Measurements from ENCODE around the gene RNF227.

RNF227 gene

DNA sequence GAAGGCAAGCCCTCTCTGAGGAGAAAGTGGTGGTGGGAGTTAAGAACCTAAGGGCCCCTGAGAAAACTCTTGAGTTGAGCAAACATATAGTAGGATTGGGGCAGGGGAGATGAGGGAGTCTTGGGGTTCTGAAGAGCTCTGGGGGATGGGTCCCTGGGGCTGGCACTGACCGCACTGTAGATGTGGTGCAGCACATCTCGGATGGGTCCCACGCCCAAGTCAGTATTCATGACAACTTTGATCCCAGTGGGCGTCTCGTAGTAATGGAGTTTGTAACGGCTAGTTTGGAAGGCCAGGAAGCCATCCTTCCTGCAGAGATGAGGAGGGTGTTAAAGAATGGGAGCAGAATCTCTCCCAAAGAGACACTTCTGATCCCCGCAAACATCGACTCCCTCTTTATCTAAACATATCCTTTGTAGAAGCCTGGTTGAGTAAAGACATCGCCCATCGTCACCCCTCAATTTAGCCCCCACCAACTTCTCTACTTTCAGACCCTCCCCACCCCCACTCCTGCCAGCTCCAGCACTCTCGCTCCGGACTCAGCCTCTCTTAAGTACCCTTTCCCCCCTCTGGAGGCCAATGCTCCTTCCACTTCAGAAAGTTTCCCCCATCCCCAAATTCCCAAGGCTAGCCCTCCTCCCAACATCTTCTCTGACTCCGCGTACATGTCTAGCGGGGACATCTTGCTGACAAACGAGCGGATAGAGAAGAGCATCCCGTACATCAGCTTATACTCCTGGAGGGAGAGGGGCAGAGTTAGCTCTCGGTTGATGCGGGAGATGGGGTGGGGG, 14.9 kb upstream of the RNF227 start:
- Histone ChIP-seq H4K91ac (ENCODE audit: low read depth, low read length, poor library complexity) (no peak overlapping the region), H3K27ac (replicated peaks; ENCODE audit: low read length) (no peak overlapping the region), H2AK5ac (ENCODE audit: low read depth, low read length) (no peak overlapping the region), H2BK12ac (ENCODE audit: low read length) (no peak overlapping the region), H3K4me2 (ENCODE audit: insufficient read depth, low read length, poor library complexity, severe bottlenecking) (peak overlapping the region; percentile 81), H4K8ac (ENCODE audit: low read depth, low read length) (no peak overlapping the region), H2BK15ac (ENCODE audit: low read length) (no peak overlapping the region), H3K79me1 (ENCODE audit: low read depth, low read length) (peaks cover 2% of the 10 kb centered on the region), H3K4me1 (ENCODE audit: control insufficient read depth in 2 of 2, insufficient read depth in 1 of 2, low read depth in 1 of 2, low read length in 2 of 2) (peaks cover 13 to 15% of the 10 kb centered on the region in 2 donors), H3K18ac (ENCODE audit: low read length) (no peak overlapping the region), H3K4ac (ENCODE audit: low read length) (no peak overlapping the region), H3K36me3 (replicated peaks in 1 of 2; ENCODE audit: control insufficient read depth in 2 of 2, insufficient read depth in 2 of 2, low read length in 2 of 2) (peaks cover 4 to 24% of the 10 kb centered on the region in 2 donors), H3K27me3 (ENCODE audit: control insufficient read depth in 3 of 3, insufficient read depth in 3 of 3, low read depth in 1 of 3, low read length in 3 of 3) (peaks cover 0 to 16% (median 0%) of the 10 kb centered on the region in 3 experiments), H3K14ac (ENCODE audit: low read length) (no peak overlapping the region), H2BK5ac (ENCODE audit: low read length) (no peak overlapping the region), H3K9me3 (replicated peaks in 1 of 2; ENCODE audit: control insufficient read depth in 2 of 2, insufficient read depth in 1 of 2, low read depth in 1 of 2, low read length in 2 of 2) (no peaks in the 10 kb centered on the region), H2BK120ac (ENCODE audit: low read depth, low read length) (no peak overlapping the region), H3K4me3 (ENCODE audit: low read length in 2 of 2) (peak overlapping the region; percentile 88 to 90), H3K23ac (ENCODE audit: low read depth, low read length, poor library complexity) (no peak overlapping the region), H2AFZ (ENCODE audit: low read length) (peak overlapping the region; percentile 95), H3K9ac (ENCODE audit: low read depth, low read length, poor library complexity) (peak overlapping the region; percentile 85)
- no peak for DNase-seq (ENCODE audit: low spot score)
- no CpG with 5 or more reads among the region's 20 CpGs for WGBS, 2 donors (ENCODE audit: extremely low coverage in 2 of 2, insufficient read length in 2 of 2, insufficient replicate concordance in 1 of 2)

DNA sequence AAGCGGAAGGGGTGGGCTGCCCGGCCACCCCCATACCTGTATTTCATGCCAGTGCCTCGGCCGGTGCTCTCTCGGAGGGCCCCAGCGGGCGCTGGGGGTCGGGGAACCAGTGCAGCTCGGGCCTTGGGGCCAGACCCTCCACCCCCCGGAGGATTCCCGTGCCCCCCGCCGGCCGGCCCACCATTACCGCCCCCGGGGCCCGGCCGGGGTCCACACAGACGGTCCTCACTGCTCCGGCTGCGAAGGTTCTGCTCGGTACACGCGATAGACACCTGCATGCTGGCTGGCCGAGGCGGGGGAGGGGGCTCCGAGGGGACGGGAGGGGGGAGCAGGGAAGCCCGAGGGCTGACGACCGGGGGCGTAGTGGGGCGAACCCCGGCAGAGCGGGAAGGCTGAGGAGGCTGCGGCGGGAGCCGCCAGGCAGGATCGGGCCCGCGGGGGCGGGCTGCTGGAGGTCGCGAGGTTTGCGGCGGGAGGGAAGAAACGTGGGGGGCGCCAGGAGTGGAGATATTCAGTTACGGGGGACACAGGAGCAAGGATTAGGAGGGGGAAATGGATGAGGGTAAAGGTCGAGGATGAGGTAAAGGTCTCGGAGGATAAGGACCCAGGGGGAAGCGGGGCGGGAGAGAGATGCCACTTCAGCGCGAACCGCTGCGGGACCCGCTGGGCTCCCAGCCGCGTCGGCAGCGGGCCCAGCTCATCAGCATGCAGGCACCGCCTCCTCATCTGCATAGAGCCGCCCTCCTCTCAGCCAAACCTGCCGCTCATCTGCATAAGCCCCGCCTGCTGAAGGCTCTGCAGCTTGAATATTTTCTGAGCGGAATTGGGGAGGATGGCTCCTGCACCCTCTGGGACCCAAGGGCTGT, 13.3 kb upstream of the RNF227 start, which contains the start of gene KCNAB3:
Gene KCNAB3, minus strand, starts transcription at position 699 of the 866 bp plus-strand sequence. Its CDS starts 421 bp downstream, at position 278.
- H3K23ac ChIP-seq (ENCODE audit: low read depth, low read length, poor library complexity): peak within 1 kb of the TSS; percentile 25
- peak within 1 kb of the TSS; percentile 84 for H3K18ac ChIP-seq (ENCODE audit: low read length)
- peak; percentile 69 for DNase-seq (ENCODE audit: low spot score)
- peaks cover 2% of the 10 kb centered on the region for H3K79me1 ChIP-seq (ENCODE audit: low read depth, low read length)
- H3K27ac ChIP-seq (replicated peaks; ENCODE audit: low read length): no peak within 1 kb of the TSS
- no peaks in the 10 kb centered on the region for H3K9me3 ChIP-seq (replicated peaks in 1 of 2; ENCODE audit: control insufficient read depth in 2 of 2, insufficient read depth in 1 of 2, low read depth in 1 of 2, low read length in 2 of 2)
- no peak within 1 kb of the TSS for H3K4ac ChIP-seq (ENCODE audit: low read length)
- H4K8ac ChIP-seq (ENCODE audit: low read depth, low read length): no peak within 1 kb of the TSS
- peak within 1 kb of the TSS; percentile 38 for H3K9ac ChIP-seq (ENCODE audit: low read depth, low read length, poor library complexity)
- H3K27me3 ChIP-seq (ENCODE audit: control insufficient read depth in 3 of 3, insufficient read depth in 3 of 3, low read depth in 1 of 3, low read length in 3 of 3): peaks cover 0 to 18% (median 0%) of the 10 kb centered on the region in 3 experiments
- peaks cover 13 to 15% of the 10 kb centered on the region in 2 donors for H3K4me1 ChIP-seq (ENCODE audit: control insufficient read depth in 2 of 2, insufficient read depth in 1 of 2, low read depth in 1 of 2, low read length in 2 of 2)
- no peak within 1 kb of the TSS for H4K91ac ChIP-seq (ENCODE audit: low read depth, low read length, poor library complexity)
- peak within 1 kb of the TSS; percentile 41 for H2AK5ac ChIP-seq (ENCODE audit: low read depth, low read length)
- no CpG with 5 or more reads among the region's 67 CpGs for WGBS, 2 donors (ENCODE audit: extremely low coverage in 2 of 2, insufficient read length in 2 of 2, insufficient replicate concordance in 1 of 2)
- H3K4me3 ChIP-seq (ENCODE audit: low read length in 2 of 2): peak within 1 kb of the TSS; percentile 78 to 90
- H2BK120ac ChIP-seq (ENCODE audit: low read depth, low read length): no peak within 1 kb of the TSS
- no peak within 1 kb of the TSS for H2BK15ac ChIP-seq (ENCODE audit: low read length)
- H3K14ac ChIP-seq (ENCODE audit: low read length): no peak within 1 kb of the TSS
- no peak within 1 kb of the TSS for H2BK12ac ChIP-seq (ENCODE audit: low read length)
- H2BK5ac ChIP-seq (ENCODE audit: low read length): no peak within 1 kb of the TSS
- peaks cover 0 to 10% of the 10 kb centered on the region in 2 donors for H3K36me3 ChIP-seq (replicated peaks in 1 of 2; ENCODE audit: control insufficient read depth in 2 of 2, insufficient read depth in 2 of 2, low read length in 2 of 2)
- peak within 1 kb of the TSS; percentile 78 for H3K4me2 ChIP-seq (ENCODE audit: insufficient read depth, low read length, poor library complexity, severe bottlenecking)
- no peak within 1 kb of the TSS for H2AFZ ChIP-seq (ENCODE audit: low read length)

DNA sequence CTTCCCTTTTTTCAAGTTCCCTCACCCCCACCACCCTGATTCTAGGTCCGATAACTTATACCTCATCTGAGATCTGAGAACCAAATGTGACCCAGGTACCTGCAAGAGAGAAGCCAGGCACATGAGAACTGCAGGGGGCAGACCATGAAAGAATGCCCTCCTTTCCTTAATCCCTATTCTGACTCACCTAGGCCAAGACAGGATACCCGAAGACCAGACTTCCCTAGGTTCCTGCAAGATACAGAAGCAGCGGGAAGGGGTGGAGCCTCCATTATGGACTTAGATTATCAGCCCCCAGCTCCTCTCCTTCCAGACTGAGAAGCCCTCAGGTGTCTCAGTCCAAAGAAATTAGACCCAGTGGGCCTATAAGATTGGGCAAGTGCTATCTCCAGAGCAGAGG, 11.5 kb upstream of the RNF227 start:
- H3K18ac ChIP-seq (ENCODE audit: low read length): no peak overlapping the region
- H3K27ac ChIP-seq (replicated peaks; ENCODE audit: low read length): no peak overlapping the region
- H2BK120ac ChIP-seq (ENCODE audit: low read depth, low read length): no peak overlapping the region
- peaks cover 0 to 4% of the 10 kb centered on the region in 2 donors for H3K36me3 ChIP-seq (replicated peaks in 1 of 2; ENCODE audit: control insufficient read depth in 2 of 2, insufficient read depth in 2 of 2, low read length in 2 of 2)
- H3K4me3 ChIP-seq (ENCODE audit: low read length in 2 of 2): no peak overlapping the region
- no peak overlapping the region for H3K23ac ChIP-seq (ENCODE audit: low read depth, low read length, poor library complexity)
- H3K4ac ChIP-seq (ENCODE audit: low read length): no peak overlapping the region
- H4K91ac ChIP-seq (ENCODE audit: low read depth, low read length, poor library complexity): no peak overlapping the region
- H2AFZ ChIP-seq (ENCODE audit: low read length): no peak overlapping the region
- H2BK12ac ChIP-seq (ENCODE audit: low read length): no peak overlapping the region
- H3K79me1 ChIP-seq (ENCODE audit: low read depth, low read length): peaks cover 2% of the 10 kb centered on the region
- H4K8ac ChIP-seq (ENCODE audit: low read depth, low read length): no peak overlapping the region
- no peak overlapping the region for H3K9ac ChIP-seq (ENCODE audit: low read depth, low read length, poor library complexity)
- WGBS, 2 donors (ENCODE audit: extremely low coverage in 2 of 2, insufficient read length in 2 of 2, insufficient replicate concordance in 1 of 2): no CpG with 5 or more reads among the region's 3 CpGs
- H3K27me3 ChIP-seq (ENCODE audit: control insufficient read depth in 3 of 3, insufficient read depth in 3 of 3, low read depth in 1 of 3, low read length in 3 of 3): peaks cover 0 to 25% (median 0%) of the 10 kb centered on the region in 3 experiments
- peaks cover 1 to 14% of the 10 kb centered on the region in 2 donors for H3K4me1 ChIP-seq (ENCODE audit: control insufficient read depth in 2 of 2, insufficient read depth in 1 of 2, low read depth in 1 of 2, low read length in 2 of 2)
- no peak overlapping the region for H2AK5ac ChIP-seq (ENCODE audit: low read depth, low read length)
- no peak overlapping the region for H3K4me2 ChIP-seq (ENCODE audit: insufficient read depth, low read length, poor library complexity, severe bottlenecking)
- no peak overlapping the region for H2BK5ac ChIP-seq (ENCODE audit: low read length)
- H3K14ac ChIP-seq (ENCODE audit: low read length): no peak overlapping the region
- H2BK15ac ChIP-seq (ENCODE audit: low read length): no peak overlapping the region
- H3K9me3 ChIP-seq (replicated peaks in 1 of 2; ENCODE audit: control insufficient read depth in 2 of 2, insufficient read depth in 1 of 2, low read depth in 1 of 2, low read length in 2 of 2): no peaks in the 10 kb centered on the region
- no peak for DNase-seq (ENCODE audit: low spot score)
